HepG2 (cell line): Measurements from ENCODE around the gene SCN2A. TPM values are rescaled to one million over a fixed set of nuclear protein-coding genes. Genes with fewer than 3 reads are reported as not detected.

Experiments
- ATAC-seq: fragments of 200-7000 bp; cut with Tn5 transposase; 3 replicates; pipeline ENCODE4 v1.9.1; 2020; ENCODE audit warnings: mild to moderate bottlenecking, moderate library complexity
- BruUV-seq: library from RNA; stranded (reverse); fragments of 400-500 nt; replicated peaks from 2 replicates; lab custom pipeline; 2021; lab: Mats Ljungman, UMichigan
- CTCF ChIA-PET: fragments of 300-600 bp; formaldehyde crosslinking; extraction: SDS; loops from one replicate; lab custom pipeline; 2021; ENCODE audit warnings: low total read pairs, inconsistent platforms, low intra/inter-chr PET ratio; lab: Yijun Ruan, JAX
- POLR2A ChIA-PET: fragments of 350-600 bp; sonication (Branson Sonifier 250); formaldehyde crosslinking; loops from one replicate; lab custom pipeline; 2020; ENCODE audit warnings: antibody characterized with exemption, inconsistent platforms; lab: Yijun Ruan, JAX
- DNase-seq: peaks from one replicate; pipeline ENCODE4 v3.0.0-alpha.2; 2015; ENCODE audit warnings: low spot score
- FAIRE-seq: peaks from 3 replicates; lab custom pipeline; 2011; peaks lifted over from hg19 to GRCh38; lab: Jason Lieb, UNC
- H2AFZ ChIP-seq: one replicate; pipeline ENCODE4 v1.6.1; 2011; ENCODE audit warnings: low read length, inconsistent platforms
- H3K27ac ChIP-seq: fragments of 300-600 bp; 3 replicates; pipeline ENCODE4 v1.8.0; 2011; ENCODE audit warnings: mixed run types, mild to moderate bottlenecking, mixed read lengths, low read length, inconsistent platforms; ENCODE audit not compliant: insufficient read depth; ENCODE audit errors: extremely low read length
- H3K27me3 ChIP-seq, 2 experiments: fragments of 200-600 bp in 1 of 2; 2 replicates in 1 of 2; 3 replicates in 1 of 2; pipeline versions ENCODE4 v1.6.0 to v1.8.0; 2011; ENCODE audit warnings: low read length in 2 of 2, mild to moderate bottlenecking in 2 of 2, moderate library complexity in 2 of 2, inconsistent platforms in 1 of 2; ENCODE audit not compliant: insufficient read depth in 2 of 2, control insufficient read depth in 1 of 2
- H3K36me3 ChIP-seq, 2 experiments: fragments of 200-600 bp in 1 of 2; replicated peaks in 1 of 2; 2 replicates in 1 of 2; 3 replicates in 1 of 2; pipeline versions ENCODE4 v1.5.1 to v1.8.0; 2011; ENCODE audit warnings: low read length in 2 of 2, inconsistent platforms in 1 of 2; ENCODE audit not compliant: insufficient read depth in 2 of 2, control insufficient read depth in 1 of 2
- H3K4me1 ChIP-seq: 2 replicates; pipeline ENCODE4 v1.5.1; 2012; ENCODE audit warnings: low read length, inconsistent platforms; ENCODE audit not compliant: insufficient read depth
- H3K4me2 ChIP-seq: 2 replicates; pipeline ENCODE4 v1.6.0; 2011; ENCODE audit warnings: low read depth, low read length, inconsistent platforms
- H3K4me3 ChIP-seq, 3 experiments: fragments of 200-600 bp in 1 of 3; sonication (generic), shearing (Covaris generic) in 1 of 3; replicated peaks in 1 of 3; 2 replicates each; pipeline ENCODE4 v1.5.1; 2011 to 2016; ENCODE audit warnings: low read length in 3 of 3, inconsistent platforms in 2 of 3, low read depth in 2 of 3, mild to moderate bottlenecking in 2 of 3, control low read depth in 1 of 3, mixed read lengths in 1 of 3; ENCODE audit not compliant: insufficient read depth in 1 of 3
- H3K79me2 ChIP-seq: one replicate; pipeline ENCODE4 v1.6.1; 2011; ENCODE audit warnings: low read length, inconsistent platforms; ENCODE audit not compliant: insufficient read depth
- H3K9ac ChIP-seq: 2 replicates; pipeline ENCODE4 v1.6.0; 2011; ENCODE audit warnings: mild to moderate bottlenecking, low read depth, low read length, inconsistent platforms; ENCODE audit not compliant: insufficient read depth
- H3K9me3 ChIP-seq: 2 replicates; pipeline ENCODE4 v1.5.1; 2012; ENCODE audit warnings: mild to moderate bottlenecking, low read length
- H4K20me1 ChIP-seq: 2 replicates; pipeline ENCODE4 v1.6.0; 2011; ENCODE audit warnings: inconsistent platforms, mild to moderate bottlenecking, low read length, moderate library complexity; ENCODE audit not compliant: insufficient read depth
- CHD2 ChIP-seq: IDR thresholded peaks from 2 replicates; pipeline ENCODE4 v1.6.1; 2011; ENCODE audit warnings: low read depth, low read length, improper control_type of control experiment
- DZIP1 ChIP-seq: sonication (generic); formaldehyde crosslinking; IDR thresholded peaks from 2 replicates; pipeline ENCODE4 v1.5.0; 2020; ENCODE audit warnings: mild to moderate bottlenecking, missing genetic modification reagents
- ERF ChIP-seq: IDR thresholded peaks from 2 replicates; pipeline ENCODE4 v1.6.1; 2018; ENCODE audit warnings: missing biosample characterization, missing genetic modification reagents
- FOXJ3 ChIP-seq: sonication (generic); formaldehyde crosslinking; IDR thresholded peaks from 2 replicates; pipeline ENCODE4 v1.4.0; 2020; ENCODE audit warnings: missing genetic modification reagents, mild to moderate bottlenecking, borderline replicate concordance
- SIX4 ChIP-seq: sonication (generic); formaldehyde crosslinking; IDR thresholded peaks from 2 replicates; pipeline ENCODE4 v1.4.0; 2020; ENCODE audit warnings: missing genetic modification reagents
- TBL1XR1 ChIP-seq: fragments of 150-350 bp; IDR thresholded peaks from 2 replicates; pipeline ENCODE4 v1.6.1; 2014; ENCODE audit warnings: borderline replicate concordance, low read length; ENCODE audit not compliant: partially characterized antibody
- WIZ ChIP-seq: sonication (generic); formaldehyde crosslinking; IDR thresholded peaks from 2 replicates; pipeline ENCODE4 v1.5.1; 2020; ENCODE audit warnings: mild to moderate bottlenecking, missing genetic modification reagents
- ZNF331 ChIP-seq: sonication (generic); formaldehyde crosslinking; IDR thresholded peaks from 2 replicates; pipeline ENCODE4 v1.4.0; 2020; ENCODE audit warnings: missing genetic modification reagents
- ZNF337 ChIP-seq: sonication (generic); formaldehyde crosslinking; IDR thresholded peaks from 2 replicates; pipeline ENCODE4 v1.5.1; 2020; ENCODE audit warnings: missing genetic modification reagents, low read depth, mild to moderate bottlenecking, borderline replicate concordance
- ZNF616 ChIP-seq: sonication (generic); formaldehyde crosslinking; IDR thresholded peaks from 2 replicates; pipeline ENCODE4 v1.5.0; 2020; ENCODE audit warnings: low read depth, mild to moderate bottlenecking, missing genetic modification reagents
- ZNF691 ChIP-seq: sonication (generic); formaldehyde crosslinking; IDR thresholded peaks from 2 replicates; pipeline ENCODE4 v1.4.0; 2020; ENCODE audit warnings: missing genetic modification reagents, low read depth, mild to moderate bottlenecking, borderline replicate concordance
- ZNF737 ChIP-seq: sonication (generic); formaldehyde crosslinking; IDR thresholded peaks from 2 replicates; pipeline ENCODE4 v1.5.0; 2020; ENCODE audit warnings: missing genetic modification reagents, mild to moderate bottlenecking, borderline replicate concordance
- ZNF781 ChIP-seq: sonication (generic); formaldehyde crosslinking; IDR thresholded peaks from 2 replicates; pipeline ENCODE4 v1.5.1; 2020; ENCODE audit warnings: borderline replicate concordance, mild to moderate bottlenecking, missing genetic modification reagents; ENCODE audit errors: not compliant biosample characterization
- ZNF883 ChIP-seq: sonication (generic); formaldehyde crosslinking; IDR thresholded peaks from 2 replicates; pipeline ENCODE4 v1.5.1; 2020; ENCODE audit warnings: mild to moderate bottlenecking, missing genetic modification reagents; ENCODE audit errors: not compliant biosample characterization
- ZSCAN12 ChIP-seq: sonication (generic); formaldehyde crosslinking; IDR thresholded peaks from 2 replicates; pipeline ENCODE4 v1.9.0; 2021; ENCODE audit warnings: mild to moderate bottlenecking, missing genetic modification reagents
- WGBS: methylation state at CpG from one replicate; pipeline ENCODE4 v1.1.6; 2017; ENCODE audit warnings: low lambda C conversion rate; 5-methylcytosine and 5-hydroxymethylcytosine counted together
- in situ Hi-C: cut with HindIII; loops from 2 replicates; pipeline ENCODE4 v1.10.0; 2017; ENCODE audit warnings: low pct_unique_long_range_greater_than_20kb; ENCODE audit not compliant: extremely low pct_ligation_motif_present
- intact Hi-C: fragments of 100-400 bp; cut with micrococcal nuclease; formaldehyde crosslinking; loops from one replicate; pipeline ENCODE4 v1.10.0; 2022; ENCODE audit not compliant: unreplicated experiment
- polyA plus RNA-seq, 8 experiments: library from polyadenylated mRNA; depleted of rRNA in 3 of 8; stranded (reverse) in 7 of 8; unstranded in 1 of 8; fragments of >200 nt; fragmentation: Illumina TruSeq in 4 of 8; extraction: Trizol in 4 of 8; gene quantifications; 2 replicates each; pipeline versions ENCODE4 v1.2.1 to v1.2.3, GENCODE V29; 2011 to 2016; ENCODE audit warnings: low read depth in 4 of 8, missing spikeins in 1 of 8, mixed read lengths in 1 of 8; ENCODE audit not compliant: insufficient read depth in 1 of 8
- total RNA-seq, 5 experiments: library from RNA; depleted of rRNA; stranded (reverse); fragments of >200 nt; fragmentation: Illumina TruSeq; extraction: Trizol; gene quantifications; 2 replicates each; pipeline ENCODE4 v1.2.3, GENCODE V29; 2016; ENCODE audit warnings: low read depth in 1 of 5

SCN2A gene
- total and polyA plus RNA-seq, 2 of the 13 experiments (the other 11 are each of a cell fraction or from before 2014, with no cell fraction given), result 0.20 to 0.30 TPM

GRCh38 chr2:165425556-165425955 is 186.3 kb downstream of the SCN2A start:
- no peak for DNase-seq
- no peaks in the 10 kb centered on the region for H3K4me1 ChIP-seq
- WGBS, result 0% methylated on average over 2 of the region's 2 CpGs
- no peak overlapping the region for H3K27ac ChIP-seq
- ATAC-seq, result no peak
- H3K4me2 ChIP-seq, result no peak overlapping the region
- intact Hi-C loops, result no loop called here
- BruUV-seq, result no TSS peak
- ChIA-PET POLR2A (no interaction called here), CTCF (no interaction called here)
- no peaks in the 10 kb centered on the region for H3K36me3 ChIP-seq
- FAIRE-seq, result no peak
- H2AFZ ChIP-seq, result no peak overlapping the region
- H4K20me1 ChIP-seq, result no peaks in the 10 kb centered on the region
- H3K27me3 ChIP-seq, result no peaks in the 10 kb centered on the region
- no peak overlapping the region for H3K9ac ChIP-seq
- no peak overlapping the region for H3K4me3 ChIP-seq
- TF ChIP-seq WIZ (CRISPR knock-in tag) (no peak), ZNF883 (CRISPR knock-in tag) (no peak), ZNF616 (CRISPR knock-in tag) (no peak), ZNF331 (CRISPR knock-in tag) (no peak), SIX4 (CRISPR knock-in tag) (no peak), CHD2 (no peak), ZNF337 (no peak), ZNF737 (no peak), FOXJ3 (CRISPR knock-in tag) (no peak), ERF (no peak)
- H3K9me3 ChIP-seq, result no peaks in the 10 kb centered on the region
- no peaks in the 10 kb centered on the region for H3K79me2 ChIP-seq
- in situ Hi-C loops, result no loop called here

GRCh38 chr2:165427686-165428085 is 188.5 kb downstream of the SCN2A start:
- H3K27me3 ChIP-seq, result no peaks in the 10 kb centered on the region
- no peaks in the 10 kb centered on the region for H3K9me3 ChIP-seq
- H3K27ac ChIP-seq, result no peak overlapping the region
- ATAC-seq, result peak; percentile 23; the same call in 1 of the 3 replicates
- no peak overlapping the region for H3K9ac ChIP-seq
- CTCF ChIA-PET, result no interaction called here
- no peaks in the 10 kb centered on the region for H3K79me2 ChIP-seq
- no peaks in the 10 kb centered on the region for H3K4me1 ChIP-seq
- no peak overlapping the region for H3K4me3 ChIP-seq
- intact Hi-C loops, result no loop called here
- POLR2A ChIA-PET, result no interaction called here
- in situ Hi-C loops, result no loop called here
- no TSS peak for BruUV-seq
- H3K4me2 ChIP-seq, result no peak overlapping the region
- no peak for FAIRE-seq
- no peak for DNase-seq
- no peaks in the 10 kb centered on the region for H4K20me1 ChIP-seq
- WGBS, result 7% methylated on average over 2 of the region's 4 CpGs
- H3K36me3 ChIP-seq, result no peaks in the 10 kb centered on the region
- H2AFZ ChIP-seq, result no peak overlapping the region
- TF ChIP-seq TBL1XR1 (no peak), ZNF691 (no peak), DZIP1 (CRISPR knock-in tag) (no peak), ZNF781 (CRISPR knock-in tag) (no peak), ZSCAN12 (CRISPR knock-in tag) (no peak)
